Smooth muscle cell of the brain vasculature (primary cell): ENCODE results near the gene NME7.

ENCODE experiments used
- DNase-seq: peaks from one replicate; pipeline ENCODE4 v3.0.0-alpha.2; 2012; ENCODE audit warnings: low read depth, low spot score

Gene NME7

DNA sequence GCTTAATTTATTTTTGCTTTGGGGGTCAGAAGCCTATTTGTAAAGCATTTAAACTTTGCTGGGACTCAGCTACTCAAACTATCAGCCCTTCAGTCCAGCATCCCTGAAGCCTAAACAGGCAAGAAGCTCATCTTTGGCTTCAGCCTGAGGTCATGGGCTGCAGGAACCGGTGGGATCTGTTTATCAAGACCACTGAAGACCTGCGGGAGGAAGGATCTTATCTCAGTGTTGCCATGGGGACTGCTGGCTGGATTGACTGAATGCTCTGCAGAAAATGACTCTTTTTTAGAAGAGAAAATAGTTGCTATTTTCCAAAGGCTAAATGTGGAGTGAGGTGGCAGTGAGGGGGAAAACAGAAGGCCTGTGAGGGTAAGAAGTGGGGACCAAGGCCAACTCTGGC lies 281.7 kb downstream of the NME7 start:
- DNase-seq = no peak
